T-cell (primary cell): Measurements from ENCODE around the gene LHPP. TPM values are rescaled to one million over a fixed set of nuclear protein-coding genes. Genes with fewer than 3 reads are reported as not detected.
A peak's percentile ranks its signal among the peaks of the same experiment; 100 is the strongest.

Experiments
- ATAC-seq, 4 experiments: fragments of 200-7000 bp in 3 of 4; fragments of 150-1000 bp in 1 of 4; cut with Tn5 transposase; replicated peaks in 1 of 4; 1 replicate in 3 of 4; 2 replicates in 1 of 4; pipeline ENCODE4 v1.10.0; 2021; ENCODE audit warnings: moderate library complexity in 3 of 4, mild to moderate bottlenecking in 2 of 4, moderate number of reproducible peaks in 1 of 4
- CTCF ChIA-PET, 2 donors: fragments of 300-600 bp; sonication (Branson Sonifier 250); formaldehyde crosslinking; loops; one replicate each; lab custom pipeline; 2022; ENCODE audit warnings: antibody characterized with exemption in 2 of 2; lab: Charles Lee
- POLR2A ChIA-PET, 2 donors: fragments of 300-600 bp; sonication (Branson Sonifier 250); formaldehyde crosslinking; loops; one replicate each; lab custom pipeline; 2022; ENCODE audit warnings: antibody characterized with exemption in 2 of 2; lab: Charles Lee
- DNase-seq, 35 experiments: peaks; one replicate each; pipeline versions ENCODE4 v3.0.0 to v3.0.0-alpha.2; 2013 to 2023
- H3K27ac ChIP-seq: one replicate; pipeline ENCODE4 v1.5.1; 2013; ENCODE audit warnings: low read length
- H3K27me3 ChIP-seq, 2 experiments: replicated peaks in 1 of 2; 1 replicate in 1 of 2; 2 replicates in 1 of 2; pipeline versions ENCODE4 v1.6.1 to v1.7.0; 2013; ENCODE audit warnings: low read length in 1 of 2, mixed read lengths in 1 of 2; ENCODE audit not compliant: control insufficient read depth in 2 of 2, insufficient read depth in 2 of 2; ENCODE audit errors: extremely low read depth in 1 of 2
- H3K36me3 ChIP-seq, 2 donors: 1 replicate in 1 of 2; 2 replicates in 1 of 2; pipeline versions ENCODE4 v1.6.1 to v1.7.0; 2013; ENCODE audit warnings: low read length in 1 of 2; ENCODE audit not compliant: control insufficient read depth in 2 of 2, insufficient read depth in 1 of 2; ENCODE audit errors: extremely low read depth in 1 of 2
- H3K4me1 ChIP-seq, 2 experiments: 1 replicate in 1 of 2; 2 replicates in 1 of 2; pipeline versions ENCODE4 v1.6.1 to v1.7.0; 2013; ENCODE audit warnings: low read length in 2 of 2, mixed read lengths in 1 of 2; ENCODE audit not compliant: insufficient read depth in 2 of 2, control insufficient read depth in 1 of 2; ENCODE audit errors: extremely low read depth in 1 of 2
- H3K4me3 ChIP-seq, 2 donors: 1 replicate in 1 of 2; 2 replicates in 1 of 2; pipeline versions ENCODE4 v1.5.1 to v1.7.0; 2013; ENCODE audit warnings: mild to moderate bottlenecking in 2 of 2, low read length in 1 of 2, moderate library complexity in 1 of 2; ENCODE audit not compliant: control insufficient read depth in 1 of 2; ENCODE audit errors: extremely low read depth in 1 of 2
- H3K9me3 ChIP-seq: 2 replicates; pipeline ENCODE4 v1.7.0; 2013
- H3K27ac Mint-ChIP-seq, 2 donors: one replicate each; pipeline ENCODE4 v1.8.0; 2020 to 2021; ENCODE audit warnings: mild to moderate bottlenecking in 2 of 2, mixed read lengths in 2 of 2
- H3K27me3 Mint-ChIP-seq, 2 donors: one replicate each; pipeline ENCODE4 v1.8.0; 2021 to 2022; ENCODE audit warnings: mixed read lengths in 2 of 2
- H3K36me3 Mint-ChIP-seq: one replicate; pipeline ENCODE4 v1.8.0; 2021; ENCODE audit warnings: mixed read lengths
- H3K4me1 Mint-ChIP-seq, 3 donors: one replicate each; pipeline ENCODE4 v1.8.0; 2020 to 2022; ENCODE audit warnings: mixed read lengths in 3 of 3, mild to moderate bottlenecking in 1 of 3
- H3K4me3 Mint-ChIP-seq, 3 donors: one replicate each; pipeline ENCODE4 v1.8.0; 2020 to 2022; ENCODE audit warnings: mild to moderate bottlenecking in 3 of 3, mixed read lengths in 3 of 3, moderate library complexity in 3 of 3
- H3K9me3 Mint-ChIP-seq, 3 donors: one replicate each; pipeline ENCODE4 v1.8.0; 2020 to 2022; ENCODE audit warnings: mixed read lengths in 3 of 3
- WGBS: methylation state at CpG from one replicate; pipeline ENCODE4 v1.1.5; 2013; ENCODE audit warnings: missing lambda C conversion rate; ENCODE audit not compliant: insufficient coverage; 5-methylcytosine and 5-hydroxymethylcytosine counted together
- total RNA-seq, 35 experiments: library from RNA in 6 of 35; stranded (reverse) in 6 of 35; fragments of 120-200 nt in 1 of 35; gene quantifications; one replicate each; pipeline versions ENCODE4 v1.2.1 to v1.2.4 and lab custom pipeline; 2013 to 2026

The LHPP gene
- total RNA-seq, 5 donors from 2014 or later (not counting 1 experiment from before 2014, with no cell fraction given) = 13.2 to 27.4 (median 22.3) TPM

GRCh38 chr10:124625831-124626238, 164.2 kb downstream of the LHPP start:
- Histone ChIP-seq H3K4me1 (peaks cover 20 to 85% of the 10 kb centered on the region in 2 experiments), H3K27me3 (no peaks in the 10 kb centered on the region), H3K4me3 (no peak overlapping the region), H3K27ac (no peak overlapping the region), H3K9me3 (no peaks in the 10 kb centered on the region), H3K36me3 (peaks cover 11 to 23% of the 10 kb centered on the region in 2 donors)
- Mint-ChIP-seq H3K27me3 (no peaks in the 10 kb centered on the region), H3K4me3 (peak overlapping the region in 1 of 3 donors; percentile 50), H3K27ac (peak overlapping the region; percentile 31 to 91), H3K4me1 (peaks cover 45 to 75% (median 52%) of the 10 kb centered on the region in 3 donors), H3K36me3 (peaks cover 14% of the 10 kb centered on the region), H3K9me3 (no peaks in the 10 kb centered on the region)
- 92% methylated on average over 23 of the region's 23 CpGs for WGBS
- ChIA-PET POLR2A (interaction anchor here in 1 of 2 donors (0.6 kb wide), 1 partner anchor 35 kb away, joined by 4 read pairs; no protein-coding TSS in a partner anchor), CTCF (interaction anchor here in 1 of 2 donors (0.8 to 2.5 kb wide), 3 partner anchors 116 to 153 kb away, joined by 3 to 15 read pairs (median 10); no protein-coding TSS in a partner anchor)
- DNase-seq = no peak
- no peak for ATAC-seq

GRCh38 chr10:124626759-124627380, 165.2 kb downstream of the LHPP start:
- peaks cover 51 to 75% (median 57%) of the 10 kb centered on the region in 3 donors for H3K4me1 Mint-ChIP-seq
- DNase-seq (peak in 22 of 35 experiments; percentile 25 to 67 (median 36)), ATAC-seq (peak; percentile 86 to 89 (median 88))
- Histone ChIP-seq H3K36me3 (peaks cover 11 to 22% of the 10 kb centered on the region in 2 donors), H3K27me3 (no peaks in the 10 kb centered on the region), H3K9me3 (no peaks in the 10 kb centered on the region), H3K4me3 (no peak overlapping the region), H3K27ac (peak overlapping the region; percentile 64), H3K4me1 (peaks cover 20 to 87% of the 10 kb centered on the region in 2 experiments)
- ChIA-PET CTCF (interaction anchor here (0.9 to 2.5 kb wide), 3 partner anchors 91 to 120 kb away, joined by 3 to 15 read pairs (median 3); no protein-coding TSS in a partner anchor), POLR2A (no interaction called here)
- no peaks in the 10 kb centered on the region for H3K27me3 Mint-ChIP-seq
- peak overlapping the region; percentile 91 for H3K27ac Mint-ChIP-seq
- H3K36me3 Mint-ChIP-seq = peaks cover 9% of the 10 kb centered on the region
- H3K4me3 Mint-ChIP-seq = peak overlapping the region; percentile 17 to 59 (median 31)
- H3K9me3 Mint-ChIP-seq = no peaks in the 10 kb centered on the region
- 19% methylated on average over 9 of the region's 13 CpGs for WGBS

- 87% methylated on average over 7 of the region's 12 CpGs for WGBS
- Histone ChIP-seq H3K4me1 (peaks cover 20 to 90% of the 10 kb centered on the region in 2 experiments), H3K27ac (peak overlapping the region; percentile 64), H3K36me3 (peaks cover 5 to 12% of the 10 kb centered on the region in 2 donors), H3K9me3 (no peaks in the 10 kb centered on the region), H3K4me3 (no peak overlapping the region), H3K27me3 (no peaks in the 10 kb centered on the region)
- peaks cover 54 to 84% (median 64%) of the 10 kb centered on the region in 3 donors for H3K4me1 Mint-ChIP-seq
- H3K27ac Mint-ChIP-seq = peak overlapping the region; percentile 91
- no peaks in the 10 kb centered on the region for H3K9me3 Mint-ChIP-seq
- POLR2A ChIA-PET = no interaction called here
- no peak for DNase-seq
- H3K27me3 Mint-ChIP-seq = no peaks in the 10 kb centered on the region
- H3K36me3 Mint-ChIP-seq = peaks cover 6% of the 10 kb centered on the region
- ATAC-seq = no peak
- H3K4me3 Mint-ChIP-seq = peak overlapping the region in 1 of 3 donors; percentile 59
- CTCF ChIA-PET = interaction anchor here (0.6 to 2.5 kb wide), 4 partner anchors 9 to 420 kb away, joined by 3 to 15 read pairs (median 4); no protein-coding TSS in a partner anchor
Observed at GRCh38 chr10:124627866-124628675, 166.4 kb downstream of the LHPP start.

GRCh38 chr10:124628676-124629021, 167.0 kb downstream of the LHPP start:
- no peak for ATAC-seq
- no peaks in the 10 kb centered on the region for H3K27me3 ChIP-seq
- H3K4me3 ChIP-seq = no peak overlapping the region
- H3K9me3 ChIP-seq = peaks cover 2% of the 10 kb centered on the region
- POLR2A ChIA-PET = no interaction called here
- H3K4me1 ChIP-seq = peaks cover 20 to 90% of the 10 kb centered on the region in 2 experiments
- H3K27ac ChIP-seq = peak overlapping the region; percentile 34
- H3K4me3 Mint-ChIP-seq = peak overlapping the region in 1 of 3 donors; percentile 15
- CTCF ChIA-PET = interaction anchor here in 1 of 2 donors (0.9 to 1.2 kb wide), 2 partner anchors 9 to 90 kb away, joined by 3 to 4 read pairs; no protein-coding TSS in a partner anchor
- no peak for DNase-seq
- peaks cover 60 to 89% (median 68%) of the 10 kb centered on the region in 3 donors for H3K4me1 Mint-ChIP-seq
- 89% methylated on average over 6 of the region's 9 CpGs for WGBS
- H3K27ac Mint-ChIP-seq = peak overlapping the region; percentile 91
- H3K36me3 Mint-ChIP-seq = peaks cover 9% of the 10 kb centered on the region
- H3K36me3 ChIP-seq = peaks cover 5 to 11% of the 10 kb centered on the region in 2 donors
- H3K9me3 Mint-ChIP-seq = no peaks in the 10 kb centered on the region
- H3K27me3 Mint-ChIP-seq = no peaks in the 10 kb centered on the region

- peak overlapping the region in 2 of 3 donors; percentile 11 to 15 for H3K4me3 Mint-ChIP-seq
Observed at GRCh38 chr10:124629415-124629814, 167.8 kb downstream of the LHPP start.

GRCh38 chr10:124629842-124630241, 168.2 kb downstream of the LHPP start:
- ATAC-seq (no peak), DNase-seq (no peak)
- Histone ChIP-seq H3K27me3 (no peaks in the 10 kb centered on the region), H3K4me3 (no peak overlapping the region), H3K4me1 (peaks cover 20 to 82% of the 10 kb centered on the region in 2 experiments), H3K9me3 (peaks cover 2% of the 10 kb centered on the region), H3K27ac (peak overlapping the region; percentile 2), H3K36me3 (peaks cover 0 to 6% of the 10 kb centered on the region in 2 donors)
- peak overlapping the region; percentile 91 for H3K27ac Mint-ChIP-seq
- no peaks in the 10 kb centered on the region for H3K27me3 Mint-ChIP-seq
- no peak overlapping the region for H3K4me3 Mint-ChIP-seq
- H3K36me3 Mint-ChIP-seq = peaks cover 13% of the 10 kb centered on the region
- H3K4me1 Mint-ChIP-seq = peaks cover 56 to 88% (median 68%) of the 10 kb centered on the region in 3 donors
- no peaks in the 10 kb centered on the region for H3K9me3 Mint-ChIP-seq
- ChIA-PET POLR2A (no interaction called here), CTCF (interaction anchor here in 1 of 2 donors (0.6 kb wide), 1 partner anchor 300 kb away, joined by 5 read pairs; no protein-coding TSS in a partner anchor)
- 65% methylated on average over 4 of the region's 6 CpGs for WGBS

More at GRCh38 chr10:124629415-124629814, 167.8 kb downstream of the LHPP start:
- no peaks in the 10 kb centered on the region for H3K27me3 Mint-ChIP-seq
- peak overlapping the region; percentile 13 for H3K27ac ChIP-seq
- H3K27me3 ChIP-seq = no peaks in the 10 kb centered on the region
- H3K36me3 Mint-ChIP-seq = peaks cover 9% of the 10 kb centered on the region
- WGBS = 95% methylated on average over 4 of the region's 6 CpGs
- H3K4me3 ChIP-seq = no peak overlapping the region
- peaks cover 61 to 87% (median 69%) of the 10 kb centered on the region in 3 donors for H3K4me1 Mint-ChIP-seq
- H3K9me3 Mint-ChIP-seq = no peaks in the 10 kb centered on the region
- ATAC-seq = no peak
- peak overlapping the region; percentile 91 for H3K27ac Mint-ChIP-seq
- POLR2A ChIA-PET = no interaction called here
- H3K9me3 ChIP-seq = peaks cover 2% of the 10 kb centered on the region
- CTCF ChIA-PET = interaction anchor here in 1 of 2 donors (0.6 kb wide), 1 partner anchor 301 kb away, joined by 5 read pairs; no protein-coding TSS in a partner anchor
- DNase-seq = no peak
- H3K36me3 ChIP-seq = peaks cover 0 to 6% of the 10 kb centered on the region in 2 donors
- H3K4me1 ChIP-seq = peaks cover 20 to 86% of the 10 kb centered on the region in 2 experiments
